HG03064 (cell line): ENCODE data around the gene FAM3D.
A peak's percentile ranks its signal among the peaks of the same experiment; 100 is the strongest.

Experiments
- ATAC-seq: cut with Tn5 transposase; IDR thresholded peaks from one replicate; pipeline ENCODE4 v1.9.1; 2021; ENCODE audit warnings: low read depth; ENCODE audit not compliant: unreplicated experiment

FAM3D gene

GRCh38 chr3:58657571-58658141, 8.9 kb downstream of the FAM3D start:
- ATAC-seq, result no peak

GRCh38 chr3:58657036-58657520, 9.5 kb downstream of the FAM3D start:
- no peak for ATAC-seq

- ATAC-seq, result no peak
Measured at GRCh38 chr3:58656631-58657030, 9.9 kb downstream of the FAM3D start.

GRCh38 chr3:58654466-58654865, 12.1 kb downstream of the FAM3D start:
- no peak for ATAC-seq

GRCh38 chr3:58652624-58653023, 13.9 kb downstream of the FAM3D start:
- no peak for ATAC-seq

- ATAC-seq, result no peak
Measured at GRCh38 chr3:58651276-58651675, 15.3 kb downstream of the FAM3D start.

GRCh38 chr3:58647381-58648141, 19.0 kb downstream of the FAM3D start:
- ATAC-seq, result no peak

- ATAC-seq, result no peak
Measured at GRCh38 chr3:58646503-58646902, 20.1 kb downstream of the FAM3D start.

GRCh38 chr3:58645726-58646125, 20.8 kb downstream of the FAM3D start:
- no peak for ATAC-seq

- no peak for ATAC-seq
Measured at GRCh38 chr3:58642846-58643245, 23.7 kb downstream of the FAM3D start.

GRCh38 chr3:58640700-58641372, 25.7 kb downstream of the FAM3D start:
- peak; percentile 85 for ATAC-seq

GRCh38 chr3:58639842-58640241, 26.7 kb downstream of the FAM3D start:
- no peak for ATAC-seq

GRCh38 chr3:58639001-58639400, 27.6 kb downstream of the FAM3D start:
- no peak for ATAC-seq

GRCh38 chr3:58638591-58638990, 28.0 kb downstream of the FAM3D start:
- no peak for ATAC-seq

- no peak for ATAC-seq
Measured at GRCh38 chr3:58637509-58637908, 29.1 kb downstream of the FAM3D start.

- no peak for ATAC-seq
Measured at GRCh38 chr3:58635371-58636285, 30.9 kb downstream of the FAM3D start.

GRCh38 chr3:58633157-58633865, 33.3 kb downstream of the FAM3D start:
- ATAC-seq, result no peak

- ATAC-seq, result no peak
Measured at GRCh38 chr3:58631742-58632141, 34.8 kb downstream of the FAM3D start.

GRCh38 chr3:58630710-58631092, 35.9 kb downstream of the FAM3D start:
- no peak for ATAC-seq

- ATAC-seq, result no peak
Measured at GRCh38 chr3:58630076-58630709, 36.4 kb downstream of the FAM3D start.
